H1 (cell line): ENCODE measurements around the gene MYADM. TPM values are rescaled to one million over a fixed set of nuclear protein-coding genes. Genes with fewer than 3 reads are reported as not detected.

Experiments
- CTCF ChIA-PET: fragments of 300-600 bp; sonication (Branson Sonifier 250); formaldehyde crosslinking; loops from one replicate; lab custom pipeline; 2021; ENCODE audit not compliant: partially characterized antibody; lab: Charles Lee
- POLR2A ChIA-PET: fragments of 300-600 bp; sonication (Branson Sonifier 250); formaldehyde crosslinking; loops from one replicate; lab custom pipeline; 2021; ENCODE audit warnings: inconsistent platforms; ENCODE audit not compliant: partially characterized antibody; lab: Charles Lee
- DNase-seq, 2 experiments: peaks; one replicate each; pipeline versions ENCODE4 v3.0.0 to v3.0.0-alpha.2; 2010 to 2022; ENCODE audit warnings: low spot score in 2 of 2, low read depth in 1 of 2, mixed read lengths in 1 of 2
- FAIRE-seq: peaks from 2 replicates; lab custom pipeline; 2011; peaks lifted over from hg19 to GRCh38; lab: Jason Lieb, UNC
- H2AFZ ChIP-seq: 2 replicates; pipeline ENCODE4 v1.8.1; 2012; ENCODE audit warnings: low read length, inconsistent platforms
- H2AK5ac ChIP-seq: 2 replicates; pipeline ENCODE4 v1.6.1; 2013; ENCODE audit warnings: low read depth, low read length
- H2BK120ac ChIP-seq: replicated peaks from 2 replicates; pipeline ENCODE3; 2013; ENCODE audit warnings: low read depth, low read length, inconsistent platforms
- H2BK12ac ChIP-seq: 2 replicates; pipeline ENCODE4 v1.6.1; 2013; ENCODE audit warnings: low read depth, low read length
- H2BK15ac ChIP-seq: 2 replicates; pipeline ENCODE4 v1.6.1; 2013; ENCODE audit warnings: low read length
- H2BK20ac ChIP-seq: 2 replicates; pipeline ENCODE4 v1.6.1; 2013; ENCODE audit warnings: low read length
- H2BK5ac ChIP-seq: 2 replicates; pipeline ENCODE4 v1.6.1; 2013; ENCODE audit warnings: low read depth, low read length
- H3K14ac ChIP-seq: 2 replicates; pipeline ENCODE4 v1.6.1; 2013; ENCODE audit warnings: inconsistent platforms; ENCODE audit not compliant: insufficient read length
- H3K18ac ChIP-seq: 2 replicates; pipeline ENCODE4 v1.6.1; 2013; ENCODE audit warnings: low read length; ENCODE audit errors: extremely low read depth
- H3K23ac ChIP-seq: 2 replicates; pipeline ENCODE4 v1.6.1; 2013; ENCODE audit warnings: inconsistent platforms; ENCODE audit not compliant: insufficient read length
- H3K23me2 ChIP-seq: 2 replicates; pipeline ENCODE4 v1.6.1; 2013; ENCODE audit warnings: low read depth, low read length
- H3K27ac ChIP-seq: 2 replicates; pipeline ENCODE4 v1.6.1; 2011; ENCODE audit warnings: low read depth, low read length, inconsistent platforms
- H3K27me3 ChIP-seq, 4 experiments: replicated peaks in 1 of 4; 1 replicate in 1 of 4; 2 replicates in 3 of 4; pipeline versions ENCODE4 v1.6.1 to v1.8.1; 2011 to 2013; ENCODE audit warnings: low read length in 3 of 4, mild to moderate bottlenecking in 3 of 4, inconsistent platforms in 2 of 4, mixed read lengths in 2 of 4, moderate library complexity in 1 of 4; ENCODE audit not compliant: control insufficient read depth in 3 of 4, insufficient read depth in 3 of 4; ENCODE audit errors: extremely low read depth in 1 of 4
- H3K36me3 ChIP-seq, 4 experiments: 2 replicates each; pipeline versions ENCODE4 v1.6.1 to v1.8.1; 2011 to 2013; ENCODE audit warnings: mild to moderate bottlenecking in 4 of 4, low read length in 3 of 4, moderate library complexity in 2 of 4, control low read depth in 1 of 4, inconsistent platforms in 1 of 4; ENCODE audit not compliant: insufficient read depth in 4 of 4, control insufficient read depth in 2 of 4
- H3K4ac ChIP-seq: replicated peaks from 2 replicates; pipeline ENCODE3; 2013; ENCODE audit warnings: low read length, low read depth, mixed read lengths, inconsistent platforms; ENCODE audit not compliant: insufficient read length
- H3K4me1 ChIP-seq, 4 experiments: replicated peaks in 1 of 4; 1 replicate in 1 of 4; 2 replicates in 3 of 4; pipeline versions ENCODE4 v1.6.1 to v1.8.1; 2011 to 2013; ENCODE audit warnings: low read length in 3 of 4, inconsistent platforms in 2 of 4, mixed read lengths in 1 of 4; ENCODE audit not compliant: insufficient read depth in 4 of 4, control insufficient read depth in 3 of 4
- H3K4me2 ChIP-seq, 2 experiments: 2 replicates each; pipeline versions ENCODE4 v1.6.1 to v1.8.1; 2011 to 2013; ENCODE audit warnings: low read depth in 2 of 2, low read length in 2 of 2, control low read depth in 1 of 2, inconsistent platforms in 1 of 2, mild to moderate bottlenecking in 1 of 2; ENCODE audit not compliant: insufficient read depth in 1 of 2
- H3K4me3 ChIP-seq, 4 experiments: fragments of 200-600, 300-600 bp in 1 of 4; sonication (generic), shearing (Covaris generic), sonication (Bioruptor Twin) in 1 of 4; 2 replicates each; pipeline versions ENCODE4 v1.5.1 to v1.8.1; 2011 to 2016; ENCODE audit warnings: low read length in 4 of 4, low read depth in 3 of 4, control low read depth in 2 of 4, inconsistent platforms in 2 of 4, mild to moderate bottlenecking in 2 of 4, mixed read lengths in 1 of 4, moderate library complexity in 1 of 4; ENCODE audit not compliant: insufficient read depth in 2 of 4; ENCODE audit errors: extremely low read depth in 1 of 4
- H3K56ac ChIP-seq: replicated peaks from 2 replicates; pipeline ENCODE3; 2013; ENCODE audit warnings: low read depth, mild to moderate bottlenecking, mixed read lengths, low read length, inconsistent platforms; ENCODE audit not compliant: insufficient read length
- H3K79me1 ChIP-seq: 2 replicates; pipeline ENCODE4 v1.6.1; 2013; ENCODE audit warnings: low read depth, low read length, control low read depth
- H3K79me2 ChIP-seq, 2 experiments: 2 replicates each; pipeline versions ENCODE4 v1.6.1 to v1.8.1; 2012 to 2013; ENCODE audit warnings: low read length in 2 of 2, mild to moderate bottlenecking in 2 of 2, inconsistent platforms in 1 of 2; ENCODE audit not compliant: insufficient read depth in 2 of 2, control insufficient read depth in 1 of 2
- H3K9ac ChIP-seq, 4 experiments: replicated peaks in 1 of 4; 1 replicate in 1 of 4; 2 replicates in 3 of 4; pipeline versions ENCODE4 v1.6.1 to v1.8.1; 2011 to 2013; ENCODE audit warnings: low read depth in 3 of 4, low read length in 3 of 4, control low read depth in 2 of 4, mild to moderate bottlenecking in 2 of 4, moderate library complexity in 2 of 4, inconsistent platforms in 1 of 4; ENCODE audit errors: extremely low read depth in 1 of 4
- H3K9me3 ChIP-seq, 2 experiments: 2 replicates each; pipeline versions ENCODE4 v1.6.1 to v1.8.1; 2012 to 2013; ENCODE audit warnings: mild to moderate bottlenecking in 2 of 2, moderate library complexity in 2 of 2, control low read depth in 1 of 2, inconsistent platforms in 1 of 2, low read depth in 1 of 2, low read length in 1 of 2, mixed read lengths in 1 of 2; ENCODE audit not compliant: insufficient read depth in 2 of 2
- H4K20me1 ChIP-seq, 2 experiments: replicated peaks in 1 of 2; 2 replicates each; pipeline versions ENCODE3 to v1.8.1; 2011 to 2013; ENCODE audit warnings: inconsistent platforms in 2 of 2, low read length in 2 of 2, mild to moderate bottlenecking in 1 of 2; ENCODE audit not compliant: insufficient read depth in 2 of 2, control insufficient read depth in 1 of 2
- H4K5ac ChIP-seq: 2 replicates; pipeline ENCODE4 v1.6.1; 2013; ENCODE audit warnings: low read length, low read depth, mixed read lengths, inconsistent platforms; ENCODE audit not compliant: insufficient read length
- H4K8ac ChIP-seq: 2 replicates; pipeline ENCODE4 v1.8.0; 2013; ENCODE audit warnings: mild to moderate bottlenecking, moderate library complexity, low read length, inconsistent platforms; ENCODE audit not compliant: insufficient read depth; ENCODE audit errors: extremely low read depth
- H4K91ac ChIP-seq: replicated peaks from 2 replicates; pipeline ENCODE3; 2013; ENCODE audit warnings: low read length, mixed read lengths, inconsistent platforms; ENCODE audit not compliant: insufficient read length
- ASH2L ChIP-seq: fragments of 200-600, 300-600 bp; sonication (generic); IDR thresholded peaks from one replicate; pipeline ENCODE4 v1.7.1; 2017; ENCODE audit warnings: low read length
- BRCA1 ChIP-seq: IDR thresholded peaks from 2 replicates; pipeline ENCODE4 v1.6.1; 2012; ENCODE audit warnings: low read depth, low read length, improper control_type of control experiment
- E2F6 ChIP-seq: IDR thresholded peaks from 2 replicates; pipeline ENCODE4 v1.6.1; 2012; ENCODE audit warnings: inconsistent platforms
- HDAC2 ChIP-seq, 2 experiments: fragments of 300-600 bp in 1 of 2; sonication (generic) in 1 of 2; IDR thresholded peaks; 2 replicates each; pipeline ENCODE4 v1.6.1; 2011 to 2012; ENCODE audit warnings: low read depth in 2 of 2, low read length in 2 of 2, mild to moderate bottlenecking in 2 of 2, moderate library complexity in 2 of 2, borderline replicate concordance in 1 of 2, inconsistent platforms in 1 of 2
- MAFK ChIP-seq: IDR thresholded peaks from 2 replicates; pipeline ENCODE4 v1.6.1; 2012; ENCODE audit warnings: low read depth, mild to moderate bottlenecking, improper control_type of control experiment, low read length
- NRF1 ChIP-seq: IDR thresholded peaks from 2 replicates; pipeline ENCODE4 v1.6.1; 2011; ENCODE audit warnings: mild to moderate bottlenecking, low read depth, low read length, improper control_type of control experiment
- POLR2AphosphoS5 ChIP-seq: IDR thresholded peaks from 2 replicates; pipeline ENCODE4 v1.6.1; 2011; ENCODE audit warnings: low read depth, low read length
- SIX5 ChIP-seq: IDR thresholded peaks from 2 replicates; pipeline ENCODE4 v1.6.1; 2011; ENCODE audit warnings: mild to moderate bottlenecking, low read depth, low read length
- SP1 ChIP-seq: IDR thresholded peaks from 2 replicates; pipeline ENCODE4 v1.6.1; 2011; ENCODE audit warnings: low read depth, low read length
- SP4 ChIP-seq: IDR thresholded peaks from 2 replicates; pipeline ENCODE4 v1.6.1; 2012; ENCODE audit warnings: low read length, inconsistent platforms
- whole genome bisulfite sequencing, 2 experiments: shearing (Covaris generic) in 1 of 2; methylation state at CpG; one replicate each; pipeline versions ENCODE4 v1.1.6 to v1.1.7; 2013 to 2015; ENCODE audit warnings: low lambda C conversion rate in 2 of 2, mixed read lengths in 2 of 2, inconsistent platforms in 1 of 2, low coverage in 1 of 2, missing lambda C conversion rate in 1 of 2; ENCODE audit not compliant: insufficient replicate concordance in 2 of 2, insufficient coverage in 1 of 2, insufficient read length in 1 of 2; ENCODE audit errors: extremely low coverage in 1 of 2, missing lambda C conversion rate in 1 of 2; 5-methylcytosine and 5-hydroxymethylcytosine counted together
- polyA plus RNA-seq, 7 experiments: library from polyadenylated mRNA; depleted of rRNA in 3 of 7; stranded (reverse) in 5 of 7; unstranded in 2 of 7; fragments of >200 nt in 5 of 7; fragments of 200-250 nt in 2 of 7; gene quantifications; 1 replicate in 5 of 7; 2 replicates in 1 of 7; 4 replicates in 1 of 7; pipeline versions ENCODE4 v1.2.1 to v1.2.3, GENCODE V29; 2011 to 2013; ENCODE audit warnings: missing spikeins in 2 of 7, mixed read lengths in 2 of 7
- total RNA-seq: library from RNA; stranded (reverse); fragmentation: NEBNext Ultra II Directional; extraction: Animal tissue kit (Norgen Biotek cat#: 25700); gene quantifications from 2 replicates; pipeline ENCODE4 v1.2.1, GENCODE V29; 2021

Gene MYADM
- total and polyA plus RNA-seq, 2 of the 8 experiments (the other 6 are each of a cell fraction or from before 2014, with no cell fraction given): 70.1 to 74.2 TPM

- peak overlapping the region; percentile 44 to 64 (median 60) for H3K4me3 ChIP-seq
- peak; percentile 36 for FAIRE-seq
- TF ChIP-seq SP1 (peak; percentile 75; the same call in 1 of the 2 replicates), BRCA1 (no peak), SP4 (peak; percentile 55; the same call in 1 of the 2 replicates), POLR2AphosphoS5 (peak; percentile 22; the same call in 1 of the 2 replicates), E2F6 (0 out of 2 replicates have a peak, but pooled peaks have one; percentile 7), SIX5 (peak; percentile 91), MAFK (no peak), ASH2L (no peak), NRF1 (peak; percentile 8; the same call in 1 of the 2 replicates), HDAC2 (IDR thresholded peaks at IDR 0.05; ENCODE audit: borderline replicate concordance in 1 of 2, low read depth in 2 of 2, low read length in 2 of 2) (0 out of 4 replicates have a peak, but pooled peaks of 1 of the 2 experiments have one; percentile 34)
Measured at GRCh38 chr19:53879140-53880081, 11.7 kb downstream of the MYADM start.

More at GRCh38 chr19:53879140-53880081, 11.7 kb downstream of the MYADM start:
- H3K27ac ChIP-seq: peak overlapping the region; percentile 69
- peak overlapping the region; percentile 8 to 75 (median 69) for H3K9ac ChIP-seq
- H3K14ac ChIP-seq: no peak overlapping the region
- peak overlapping the region; percentile 18; the same call in 1 of the 2 replicates for H2BK20ac ChIP-seq
- H4K8ac ChIP-seq: peak overlapping the region; percentile 78
- H3K18ac ChIP-seq: peak overlapping the region; percentile 99
- peaks cover 0 to 14% (median 4%) of the 10 kb centered on the region in 4 experiments; a peak in 5 of 8 replicates for H3K36me3 ChIP-seq
- peak overlapping the region; percentile 84 for H2BK12ac ChIP-seq
- peaks cover 0 to 11% (median 3%) of the 10 kb centered on the region in 4 experiments; a peak in 4 of 7 replicates for H3K27me3 ChIP-seq
- H4K20me1 ChIP-seq: no peaks in the 10 kb centered on the region
- WGBS, 2 experiments: 3% methylated on average over 48 of the region's 51 CpGs; no CpG with 5 or more reads in 1 of the 2 experiments
- H2AK5ac ChIP-seq: peak overlapping the region; percentile 53; the same call in 1 of the 2 replicates
- H3K56ac ChIP-seq: no peak overlapping the region
- H2BK15ac ChIP-seq: peak overlapping the region; percentile 98
- ChIA-PET POLR2A (interaction anchor here (0.6 to 4.5 kb wide), 15 partner anchors 9 to 218 kb away, joined by 3 to 96 read pairs (median 4); partner anchors contain the start of genes CACNG7 and MYADM), CTCF (interaction anchor here (0.9 to 1.9 kb wide), 10 partner anchors 9 to 144 kb away, joined by 3 to 7 read pairs (median 3); no protein-coding TSS in a partner anchor)
- no peaks in the 10 kb centered on the region for H3K79me1 ChIP-seq
- H3K4me2 ChIP-seq: peak overlapping the region; percentile 72
- no peaks in the 10 kb centered on the region for H3K9me3 ChIP-seq
- peak; percentile 92 to 100 for DNase-seq
- H2BK120ac ChIP-seq: no peak overlapping the region
- H2AFZ ChIP-seq: peak overlapping the region; percentile 34; the same call in 1 of the 2 replicates
- no peaks in the 10 kb centered on the region; a peak in 1 of 4 replicates for H3K79me2 ChIP-seq
- peaks cover 3 to 25% (median 8%) of the 10 kb centered on the region in 4 experiments for H3K4me1 ChIP-seq
- peak overlapping the region; percentile 94 for H2BK5ac ChIP-seq
- H3K4ac ChIP-seq: no peak overlapping the region
- no peak overlapping the region for H3K23ac ChIP-seq
- peak overlapping the region; percentile 79 for H4K5ac ChIP-seq
- peak overlapping the region; percentile 36 for H4K91ac ChIP-seq
- H3K23me2 ChIP-seq: peaks cover 24% of the 10 kb centered on the region
